Measurements from ENCODE around the gene TSPAN11. TPM values are rescaled to one million over a fixed set of nuclear protein-coding genes. Genes with fewer than 3 reads are reported as not detected.

TSPAN11 gene
- total RNA-seq, 4 donors from 2014 or later, result 0.64 to 2.8 (median 1.3) TPM

GRCh38 chr12:30910038-30910350, 16.6 kb upstream of the TSPAN11 start:
- DNase-seq (ENCODE audit: low spot score in 2 of 2), result no peak
- Histone ChIP-seq H3K9me3 (no peaks in the 10 kb centered on the region), H3K36me3 (no peaks in the 10 kb centered on the region), H3K27me3 (no peaks in the 10 kb centered on the region), H3K27ac (peak overlapping the region; percentile 82), H3K4me3 (no peak overlapping the region), H3K4me1 (peaks cover 19% of the 10 kb centered on the region)
- TF ChIP-seq EP300 (IDR thresholded peaks at IDR 0.05) (no peak), CTCF (IDR thresholded peaks at IDR 0.05) (no peak), POLR2A (IDR thresholded peaks at IDR 0.05) (no peak), POLR2AphosphoS5 (IDR thresholded peaks at IDR 0.05) (no peak)
- 100% methylated on average over 1 of the region's 1 CpG for WGBS

GRCh38 chr12:30911207-30911606, 15.3 kb upstream of the TSPAN11 start:
- no peak overlapping the region for H3K4me3 ChIP-seq
- no peaks in the 10 kb centered on the region for H3K36me3 ChIP-seq
- no peaks in the 10 kb centered on the region for H3K9me3 ChIP-seq
- no peaks in the 10 kb centered on the region for H3K27me3 ChIP-seq
- WGBS, result 62% methylated on average over 6 of the region's 6 CpGs
- no peak overlapping the region for H3K27ac ChIP-seq
- TF ChIP-seq CTCF (IDR thresholded peaks at IDR 0.05), result no peak
- no peak for TF ChIP-seq EP300 (IDR thresholded peaks at IDR 0.05)
- no peak for TF ChIP-seq POLR2AphosphoS5 (IDR thresholded peaks at IDR 0.05)
- TF ChIP-seq POLR2A (IDR thresholded peaks at IDR 0.05), result no peak
- no peak for DNase-seq (ENCODE audit: low spot score in 2 of 2)
- H3K4me1 ChIP-seq, result peaks cover 19% of the 10 kb centered on the region

- Histone ChIP-seq H3K9me3 (no peaks in the 10 kb centered on the region), H3K4me1 (peaks cover 14% of the 10 kb centered on the region), H3K27ac (no peak overlapping the region), H3K4me3 (no peak overlapping the region), H3K36me3 (no peaks in the 10 kb centered on the region), H3K27me3 (no peaks in the 10 kb centered on the region)
- no peak for DNase-seq (ENCODE audit: low spot score in 2 of 2)
- TF ChIP-seq EP300 (IDR thresholded peaks at IDR 0.05) (no peak), POLR2A (IDR thresholded peaks at IDR 0.05) (no peak), CTCF (IDR thresholded peaks at IDR 0.05) (no peak), POLR2AphosphoS5 (IDR thresholded peaks at IDR 0.05) (no peak)
- 69% methylated on average over 4 of the region's 4 CpGs for WGBS
Measured at GRCh38 chr12:30913323-30913722, 13.2 kb upstream of the TSPAN11 start.

- H3K36me3 ChIP-seq, result no peaks in the 10 kb centered on the region
- H3K9me3 ChIP-seq, result no peaks in the 10 kb centered on the region
- no peak for TF ChIP-seq CTCF (IDR thresholded peaks at IDR 0.05)
- no peak for TF ChIP-seq EP300 (IDR thresholded peaks at IDR 0.05)
- no peak for TF ChIP-seq POLR2AphosphoS5 (IDR thresholded peaks at IDR 0.05)
- TF ChIP-seq POLR2A (IDR thresholded peaks at IDR 0.05), result no peak
- no peak overlapping the region for H3K27ac ChIP-seq
- DNase-seq (ENCODE audit: low spot score in 2 of 2), result no peak
- no peak overlapping the region for H3K4me3 ChIP-seq
- 80% methylated on average over 9 of the region's 9 CpGs for WGBS
- H3K27me3 ChIP-seq, result no peaks in the 10 kb centered on the region
- H3K4me1 ChIP-seq, result peaks cover 4% of the 10 kb centered on the region
Measured at GRCh38 chr12:30914986-30915591, 11.5 kb upstream of the TSPAN11 start.

GRCh38 chr12:30923057-30923456, 3.5 kb upstream of the TSPAN11 start:
- Histone ChIP-seq H3K4me3 (no peak overlapping the region), H3K27ac (no peak overlapping the region), H3K27me3 (peaks cover 16% of the 10 kb centered on the region), H3K36me3 (no peaks in the 10 kb centered on the region), H3K9me3 (no peaks in the 10 kb centered on the region), H3K4me1 (peaks cover 14% of the 10 kb centered on the region)
- TF ChIP-seq POLR2A (IDR thresholded peaks at IDR 0.05) (no peak), POLR2AphosphoS5 (IDR thresholded peaks at IDR 0.05) (no peak), CTCF (IDR thresholded peaks at IDR 0.05) (no peak), EP300 (IDR thresholded peaks at IDR 0.05) (no peak)
- no peak for DNase-seq (ENCODE audit: low spot score in 2 of 2)
- 92% methylated on average over 1 of the region's 1 CpG for WGBS

Data from suprapubic skin (tissue), 4 donors.